ENCODE data around the gene HK3. TPM values are rescaled to one million over a fixed set of nuclear protein-coding genes. Genes with fewer than 3 reads are reported as not detected.

Gene HK3
- total and polyA plus RNA-seq, 9 of the 15 experiments (the other 6 are each of a cell fraction or from before 2014, with no cell fraction given), result 0.16 TPM; not detected in 8

DNA sequence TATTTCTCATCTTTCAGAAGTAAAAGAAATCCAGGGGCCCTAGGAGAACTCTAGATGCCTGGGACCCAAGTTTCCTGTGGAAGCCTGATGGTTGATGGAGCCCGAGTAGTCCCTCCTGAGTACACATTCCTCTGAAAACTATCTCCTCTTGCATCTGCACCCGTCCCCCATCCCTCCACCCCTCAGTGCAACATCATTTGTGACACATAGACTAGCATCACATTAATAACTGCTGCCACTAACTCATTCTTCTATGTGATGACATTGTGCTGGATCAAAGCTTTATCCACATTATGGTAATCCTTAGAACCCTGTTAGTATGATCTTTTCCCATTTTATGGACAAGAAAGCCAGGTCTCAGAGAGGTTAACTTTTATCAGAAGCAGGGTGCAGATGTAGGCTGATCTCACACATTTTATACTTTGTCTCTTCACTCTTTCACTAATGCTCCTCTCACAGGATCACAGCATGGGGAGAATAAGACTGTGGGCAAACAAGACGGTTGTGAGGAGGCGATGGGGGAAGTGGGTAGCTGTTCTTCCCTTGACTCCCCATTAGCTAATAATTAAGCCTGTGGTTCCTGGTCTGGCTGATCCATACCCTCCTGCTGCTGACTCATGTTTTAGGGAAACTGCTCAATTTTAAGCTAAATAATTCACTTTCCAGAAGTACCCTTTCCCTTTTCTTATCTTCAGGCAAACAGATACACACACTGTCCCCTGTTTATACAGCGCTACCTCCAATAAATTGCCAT, 3.9 kb upstream of the HK3 start:
- Histone ChIP-seq H3K4me2 (ENCODE audit: insufficient read depth, low read length) (no peak overlapping the region), H2AFZ (ENCODE audit: low read depth, low read length) (no peak overlapping the region), H3K27me3 (ENCODE audit: control insufficient read depth in 2 of 2, insufficient read depth in 2 of 2, low read length in 2 of 2) (no peaks in the 10 kb centered on the region; a peak in 1 of 5 replicates), H3K79me2 (ENCODE audit: control insufficient read depth, insufficient read depth, low read length) (no peaks in the 10 kb centered on the region), H3K36me3 (ENCODE audit: control insufficient read depth, insufficient read depth, low read length) (peaks cover 62% of the 10 kb centered on the region), H3K9me3 (replicated peaks; ENCODE audit: control insufficient read depth, insufficient read depth, low read depth, low read length) (no peaks in the 10 kb centered on the region), H3K9me1 (ENCODE audit: control insufficient read depth, insufficient read depth, low read length) (no peaks in the 10 kb centered on the region), H3K27ac (ENCODE audit: extremely low read depth, low read depth, low read length) (no peak overlapping the region), H3K4me3 (no peak overlapping the region), H3K9ac (ENCODE audit: insufficient read depth in 1 of 2, low read depth in 2 of 2, low read length in 2 of 2) (no peak overlapping the region), H3K4me1 (replicated peaks in 1 of 2; ENCODE audit: control insufficient read depth in 2 of 2, insufficient read depth in 2 of 2, low read length in 2 of 2) (no peaks in the 10 kb centered on the region), H4K20me1 (replicated peaks; ENCODE audit: control insufficient read depth, insufficient read depth, low read length) (no peaks in the 10 kb centered on the region)
- CTCF ChIA-PET (ENCODE audit: low intra/inter-chr PET ratio), result no interaction called here
- BruUV-seq (replicated peaks), result no TSS peak
- DNase-seq (ENCODE audit: extremely low read depth in 1 of 4, low spot score in 3 of 4), result no peak
- POLR2A ChIA-PET, result interaction anchor here (0.6 to 1.0 kb wide), 2 partner anchors 15 to 37 kb away, joined by 3 read pairs; no protein-coding TSS in a partner anchor
- whole genome bisulfite sequencing (ENCODE audit: insufficient coverage, low coverage, missing lambda C conversion rate), result 93% methylated on average over 5 of the region's 5 CpGs
- in situ Hi-C loops (cut with MboI), result no loop called here
- intact Hi-C loops (cut with micrococcal nuclease), result no loop called here
- TF ChIP-seq NR4A1 (CRISPR knock-in tag; IDR thresholded peaks at IDR 0.05) (no peak), NR4A1 (tag; IDR thresholded peaks at IDR 0.05) (no peak), ZBTB17 (CRISPR knock-in tag; IDR thresholded peaks at IDR 0.05) (no peak), POLR2G (IDR thresholded peaks at IDR 0.05; ENCODE audit: low read depth, low read length) (0 out of 2 replicates have a peak, but pooled peaks have one; percentile 19), ZNF347 (CRISPR knock-in tag; IDR thresholded peaks at IDR 0.05; ENCODE audit: low read depth) (no peak)
- FAIRE-seq, result no peak
- ATAC-seq, result no peak

Measured in K562 (cell line).